HG02642 (cell line): ENCODE results near the gene ZNF682.
"Not testable (repeated sequence)": the region's sequence is repeated elsewhere in the genome, so short reads cannot be mapped to it uniquely, and the experiment has no call there.

Experiments
- ATAC-seq: cut with Tn5 transposase; IDR thresholded peaks from one replicate; pipeline ENCODE4 v1.9.1; 2021; ENCODE audit warnings: mild to moderate bottlenecking; ENCODE audit not compliant: unreplicated experiment, poor library complexity

The ZNF682 gene

DNA sequence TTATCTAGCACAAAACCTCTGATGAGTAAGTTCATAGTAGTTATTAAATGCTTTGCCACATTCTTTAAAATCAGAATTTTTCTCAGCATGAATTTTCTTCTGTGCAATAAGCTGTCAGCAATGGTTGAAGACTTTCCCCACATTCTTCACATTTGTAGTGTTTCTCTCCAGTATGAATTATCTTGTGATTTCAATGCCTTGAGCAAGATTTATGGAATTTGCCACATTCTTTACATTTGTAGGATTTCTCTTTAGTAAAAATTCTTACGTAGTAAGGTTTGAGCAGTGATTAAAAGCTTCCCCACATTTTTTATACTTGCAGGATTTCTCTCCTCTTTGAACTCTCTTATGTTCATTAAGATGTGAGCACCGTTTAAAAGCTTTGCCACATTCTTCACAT lies 33.6 kb downstream of the ZNF682 start:
- no peak for ATAC-seq

DNA sequence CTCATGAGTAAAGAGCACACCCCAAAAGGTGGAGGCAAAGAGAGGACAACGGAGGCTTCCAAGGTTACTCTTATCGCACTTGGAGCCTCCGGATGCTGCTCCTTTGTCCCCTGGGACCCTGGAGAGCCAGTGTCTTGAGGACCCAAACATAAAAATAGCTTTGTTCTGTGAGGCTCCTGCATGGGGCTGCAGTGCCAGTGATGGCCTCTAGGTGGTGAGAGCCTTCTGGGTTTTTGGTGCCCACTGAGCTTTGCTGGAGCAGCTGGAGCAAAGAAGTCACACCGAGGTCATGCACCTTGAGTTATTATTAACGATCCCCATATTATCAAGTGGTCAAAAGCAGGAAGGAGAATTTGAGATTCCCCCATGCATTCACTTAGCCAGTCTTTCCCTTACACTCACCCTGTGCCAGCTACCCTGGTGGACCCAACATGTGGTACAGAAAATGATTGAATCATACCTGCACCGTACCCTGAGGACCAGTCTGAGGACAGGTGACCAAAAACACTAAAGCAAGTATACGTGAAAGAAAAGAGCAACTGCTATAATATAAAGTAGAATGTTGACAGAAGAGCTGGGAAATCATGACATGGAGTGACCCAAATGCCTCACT lies 41.5 kb downstream of the ZNF682 start:
- ATAC-seq, result no peak

DNA sequence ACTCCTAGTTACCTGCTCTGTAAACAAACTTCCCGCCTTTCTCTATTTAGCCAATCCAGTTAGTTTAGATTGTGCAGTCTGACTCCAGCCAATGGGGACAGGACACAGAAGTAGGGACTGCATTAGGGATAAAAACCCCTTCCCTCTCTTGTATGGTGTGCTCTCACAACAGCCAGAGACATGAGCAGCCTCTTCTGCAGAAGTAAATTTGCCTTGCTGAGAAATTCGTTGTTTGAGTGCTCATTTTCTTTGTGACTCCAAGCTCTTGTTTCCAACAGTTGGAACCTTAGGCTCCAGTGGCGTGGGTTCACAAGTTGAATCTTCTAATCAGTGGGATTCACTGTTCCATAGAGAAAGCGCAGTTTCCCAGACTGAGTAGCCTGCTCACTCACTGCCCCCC lies 72.4 kb downstream of the ZNF682 start:
- no peak for ATAC-seq

- ATAC-seq, result not testable (repeated sequence)
Observed at GRCh38 chr19:19966126-19966525, 73.2 kb downstream of the ZNF682 start.

GRCh38 chr19:19964416-19964815 lies 74.9 kb downstream of the ZNF682 start:
- ATAC-seq, result no peak

GRCh38 chr19:19959151-19959799 lies 80.0 kb downstream of the ZNF682 start:
- ATAC-seq, result not testable (repeated sequence)

- not testable (repeated sequence) for ATAC-seq
Observed at GRCh38 chr19:19957766-19958165, 81.5 kb downstream of the ZNF682 start.

DNA sequence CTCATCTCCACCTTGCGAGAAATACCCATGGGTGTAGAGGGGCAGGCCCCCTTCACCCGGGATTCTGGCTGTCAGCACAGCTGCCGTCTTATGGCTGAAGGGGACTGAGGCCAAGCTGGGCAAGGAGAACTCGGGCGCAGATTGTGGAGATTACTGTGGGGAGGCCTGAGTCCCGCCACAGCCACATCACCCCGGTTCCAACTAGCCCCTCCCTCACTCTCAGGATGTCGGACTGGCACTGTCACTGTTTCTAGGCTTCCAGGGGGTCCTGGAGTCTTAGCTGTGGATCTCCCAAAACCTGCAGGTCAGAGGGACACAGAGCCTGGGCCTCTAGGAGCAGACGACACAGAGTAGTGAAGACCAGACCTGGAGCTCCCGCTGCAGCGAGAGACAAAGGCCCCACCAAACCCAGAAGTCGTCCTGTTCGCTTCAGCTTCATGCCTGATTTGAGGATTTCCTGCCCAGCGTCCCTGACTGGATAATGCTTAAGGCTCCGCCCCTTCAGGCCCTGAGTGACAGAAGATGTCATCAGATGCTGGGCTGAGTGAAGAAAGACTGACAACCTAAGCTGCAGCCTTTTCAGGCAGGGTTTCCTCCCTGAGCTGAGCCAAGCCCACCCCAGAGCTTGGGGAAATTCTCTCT lies 82.8 kb downstream of the ZNF682 start:
- no peak for ATAC-seq

DNA sequence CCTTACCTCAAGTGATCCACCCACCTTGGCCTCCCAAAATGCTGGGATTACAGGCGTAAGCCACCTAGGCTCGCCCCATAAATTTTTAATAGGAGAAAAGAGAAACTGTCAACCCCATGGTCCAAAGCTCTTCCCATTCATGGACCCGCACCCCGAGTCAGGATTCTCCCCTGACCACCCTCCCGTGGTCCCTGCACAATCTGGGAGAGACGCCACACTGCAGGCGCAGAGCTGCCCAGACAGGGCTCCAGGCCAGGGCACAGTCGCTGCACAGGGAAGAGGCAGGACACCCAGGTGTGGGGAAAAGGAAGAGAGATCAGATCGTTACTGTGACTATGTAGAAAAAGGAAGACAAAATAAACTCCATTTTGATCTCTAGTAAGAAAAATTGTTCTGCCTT lies 84.1 kb downstream of the ZNF682 start:
- no peak for ATAC-seq
